Measurements from ENCODE around the gene TEX36. TPM values are rescaled to one million over a fixed set of nuclear protein-coding genes. Genes with fewer than 3 reads are reported as not detected.
A peak's percentile ranks its signal among the peaks of the same experiment; 100 is the strongest.
"Not testable (repeated sequence)": the region's sequence is repeated elsewhere in the genome, so short reads cannot be mapped to it uniquely, and the experiment has no call there.

The TEX36 gene
- total and polyA plus RNA-seq, 4 donors, result 0.40 to 0.77 TPM; not detected in 2

DNA sequence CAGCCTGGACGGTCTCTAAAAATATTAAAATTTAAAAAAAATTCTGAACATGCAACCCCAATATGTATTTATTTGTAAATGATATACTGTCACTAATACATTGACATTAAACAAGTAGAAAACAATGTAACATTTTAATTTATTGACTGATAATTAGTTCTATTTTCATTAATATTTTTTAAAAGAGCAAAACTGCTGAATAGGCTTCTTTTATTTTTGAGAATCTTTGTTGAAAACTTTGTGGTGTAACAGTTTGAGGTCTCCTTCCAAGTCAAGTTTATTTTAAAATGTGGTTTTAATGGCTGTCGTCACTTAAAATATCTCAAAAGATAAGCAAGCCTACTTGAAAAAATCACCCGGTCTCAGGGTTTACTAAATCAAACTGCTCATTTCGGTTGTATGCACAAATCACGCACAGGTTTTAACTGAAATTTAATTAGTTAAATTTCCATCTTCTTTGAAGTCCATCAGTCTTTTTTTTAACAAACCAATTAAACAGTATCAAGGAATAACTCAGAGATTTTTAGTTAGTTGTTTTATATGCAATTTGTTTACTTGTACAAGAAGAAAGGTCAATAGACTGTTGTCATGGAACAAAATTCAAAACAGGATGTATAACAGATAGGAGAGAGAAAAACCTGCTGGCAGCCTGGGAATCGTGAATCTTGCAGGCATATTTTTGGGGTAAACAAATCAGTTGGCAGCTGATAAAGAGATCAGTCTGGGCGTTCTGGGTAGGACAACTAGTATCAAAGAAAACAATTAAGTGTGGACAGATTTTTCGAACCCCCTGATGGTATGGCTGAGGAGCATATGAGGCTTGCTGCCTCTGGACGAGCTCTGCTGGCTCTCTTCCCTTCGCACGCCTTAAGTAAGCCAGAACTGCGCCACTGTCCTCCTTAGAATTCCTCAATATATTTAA is 26.9 kb upstream of the TEX36 start:
- no peaks in the 10 kb centered on the region for H3K27me3 ChIP-seq (ENCODE audit: control insufficient read depth, insufficient read depth, low read length)
- DNase-seq (ENCODE audit: low read depth in 4 of 6, low spot score in 6 of 6), result peak in 1 of 6 donors; percentile 59
- H3K9me3 ChIP-seq (ENCODE audit: control insufficient read depth, insufficient read depth, low read length), result no peaks in the 10 kb centered on the region
- H3K4me1 ChIP-seq (ENCODE audit: control insufficient read depth, insufficient read depth, low read length), result no peaks in the 10 kb centered on the region
- no peak overlapping the region for H3K4me3 ChIP-seq (ENCODE audit: low read depth, low read length)
- 49% methylated on average over 4 of the region's 12 CpGs for WGBS (ENCODE audit: insufficient coverage)
- no peak overlapping the region for H3K27ac ChIP-seq (ENCODE audit: low read depth, low read length)
- H3K36me3 ChIP-seq (ENCODE audit: control insufficient read depth, insufficient read depth, low read length), result no peaks in the 10 kb centered on the region

- no peaks in the 10 kb centered on the region for H3K9me3 ChIP-seq (ENCODE audit: control insufficient read depth, insufficient read depth, low read length)
- no peaks in the 10 kb centered on the region for H3K4me1 ChIP-seq (ENCODE audit: control insufficient read depth, insufficient read depth, low read length)
- H3K4me3 ChIP-seq (ENCODE audit: low read depth, low read length), result no peak overlapping the region
- H3K27me3 ChIP-seq (ENCODE audit: control insufficient read depth, insufficient read depth, low read length), result no peaks in the 10 kb centered on the region
- H3K36me3 ChIP-seq (ENCODE audit: control insufficient read depth, insufficient read depth, low read length), result no peaks in the 10 kb centered on the region
- DNase-seq (ENCODE audit: low read depth in 4 of 6, low spot score in 6 of 6), result no peak
- no peak overlapping the region for H3K27ac ChIP-seq (ENCODE audit: low read depth, low read length)
- 80% methylated on average over 1 of the region's 5 CpGs for WGBS (ENCODE audit: insufficient coverage)
Observed at GRCh38 chr10:125708971-125709503, 26.1 kb upstream of the TEX36 start.

DNA sequence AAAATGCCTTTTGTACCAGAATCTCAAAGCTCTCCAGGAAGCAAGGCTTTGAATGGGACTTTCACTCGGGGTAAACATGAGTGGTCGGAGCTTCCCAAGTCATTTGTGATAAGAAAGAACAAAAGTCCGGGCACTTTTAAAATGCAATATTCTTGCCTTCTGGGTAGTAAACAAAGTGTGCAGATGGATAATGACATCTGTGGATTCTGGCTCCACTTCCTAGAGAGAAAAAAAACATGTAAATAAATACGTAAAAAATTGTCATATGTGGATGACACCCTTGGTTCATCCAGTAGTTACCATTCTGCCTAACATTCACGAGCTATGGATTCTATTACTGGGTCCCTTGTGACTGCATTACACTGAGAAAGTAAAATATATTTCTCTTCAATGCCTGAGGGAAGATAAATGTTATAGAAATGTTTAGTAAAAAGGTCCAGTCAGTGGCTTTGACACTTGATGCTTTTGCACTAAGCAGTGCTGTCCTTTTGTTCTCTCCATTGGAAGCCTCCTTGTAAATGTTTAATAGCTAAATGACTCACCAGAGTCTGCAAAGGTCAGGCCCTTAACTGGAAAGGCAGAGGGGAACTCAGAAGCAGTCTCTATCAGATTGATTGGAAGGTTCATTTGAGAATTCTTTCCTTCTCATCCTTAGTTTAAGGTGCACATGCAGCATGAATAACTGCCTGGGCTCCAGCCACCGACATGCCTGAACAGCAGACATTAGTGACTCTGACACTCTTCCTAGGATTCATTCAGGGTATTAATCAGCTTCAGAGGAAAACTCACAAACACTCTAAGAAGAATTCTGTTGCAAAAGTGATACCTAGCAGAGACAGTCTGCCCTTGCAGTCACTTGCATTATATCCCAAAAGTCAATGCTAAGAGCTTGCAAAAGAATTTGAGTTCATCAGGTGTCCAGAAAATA is 24.8 kb upstream of the TEX36 start:
- Histone ChIP-seq H3K4me3 (ENCODE audit: low read depth, low read length) (no peak overlapping the region), H3K27me3 (ENCODE audit: control insufficient read depth, insufficient read depth, low read length) (no peaks in the 10 kb centered on the region), H3K4me1 (ENCODE audit: control insufficient read depth, insufficient read depth, low read length) (no peaks in the 10 kb centered on the region), H3K9me3 (ENCODE audit: control insufficient read depth, insufficient read depth, low read length) (no peaks in the 10 kb centered on the region), H3K27ac (ENCODE audit: low read depth, low read length) (no peak overlapping the region), H3K36me3 (ENCODE audit: control insufficient read depth, insufficient read depth, low read length) (no peaks in the 10 kb centered on the region)
- DNase-seq (ENCODE audit: low read depth in 4 of 6, low spot score in 6 of 6), result peak in 1 of 6 donors; percentile 74
- 45% methylated on average over 4 of the region's 6 CpGs for WGBS (ENCODE audit: insufficient coverage)

- Histone ChIP-seq H3K27ac (ENCODE audit: low read depth, low read length) (no peak overlapping the region), H3K4me1 (ENCODE audit: control insufficient read depth, insufficient read depth, low read length) (no peaks in the 10 kb centered on the region), H3K36me3 (ENCODE audit: control insufficient read depth, insufficient read depth, low read length) (no peaks in the 10 kb centered on the region), H3K4me3 (ENCODE audit: low read depth, low read length) (no peak overlapping the region), H3K27me3 (ENCODE audit: control insufficient read depth, insufficient read depth, low read length) (no peaks in the 10 kb centered on the region), H3K9me3 (ENCODE audit: control insufficient read depth, insufficient read depth, low read length) (no peaks in the 10 kb centered on the region)
- no CpG with 5 or more reads among the region's 3 CpGs for WGBS (ENCODE audit: insufficient coverage)
- peak in 2 of 6 donors; percentile 44 to 76 for DNase-seq (ENCODE audit: low read depth in 4 of 6, low spot score in 6 of 6)
Observed at GRCh38 chr10:125700355-125700911, 17.5 kb upstream of the TEX36 start.

- 73% methylated on average over 3 of the region's 6 CpGs for WGBS (ENCODE audit: insufficient coverage)
Observed at GRCh38 chr10:125699562-125700143, 16.7 kb upstream of the TEX36 start.

DNA sequence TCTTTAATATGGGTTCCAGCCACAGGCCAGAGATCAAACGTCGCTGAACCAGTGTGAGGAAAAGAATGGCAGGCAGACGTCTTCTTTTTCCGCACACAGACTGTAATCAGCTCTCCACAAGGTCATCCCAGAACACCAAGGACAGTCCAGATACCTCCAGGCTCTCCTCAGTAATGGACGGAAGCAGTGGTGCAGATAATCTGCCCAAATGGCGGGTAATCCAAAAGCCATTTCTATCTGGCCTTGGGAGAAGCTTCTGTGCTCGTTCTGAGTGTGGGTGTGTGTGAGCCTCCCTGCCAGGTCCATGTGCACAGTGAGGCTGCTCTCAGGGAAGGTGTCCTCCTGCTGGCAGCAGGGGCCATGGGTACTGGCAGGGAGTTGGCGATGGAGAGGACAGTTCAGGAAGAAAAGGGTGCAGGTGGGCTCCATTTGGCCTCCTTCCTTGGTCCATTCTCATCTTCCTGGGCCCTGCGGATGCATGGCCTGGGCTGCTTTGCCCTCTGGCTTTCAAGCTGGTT is 15.6 kb upstream of the TEX36 start:
- 77% methylated on average over 6 of the region's 9 CpGs for WGBS (ENCODE audit: insufficient coverage)
- H3K27me3 ChIP-seq (ENCODE audit: control insufficient read depth, insufficient read depth, low read length), result no peaks in the 10 kb centered on the region
- no peaks in the 10 kb centered on the region for H3K36me3 ChIP-seq (ENCODE audit: control insufficient read depth, insufficient read depth, low read length)
- no peaks in the 10 kb centered on the region for H3K9me3 ChIP-seq (ENCODE audit: control insufficient read depth, insufficient read depth, low read length)
- no peak for DNase-seq (ENCODE audit: low read depth in 4 of 6, low spot score in 6 of 6)
- H3K4me1 ChIP-seq (ENCODE audit: control insufficient read depth, insufficient read depth, low read length), result no peaks in the 10 kb centered on the region
- no peak overlapping the region for H3K4me3 ChIP-seq (ENCODE audit: low read depth, low read length)
- no peak overlapping the region for H3K27ac ChIP-seq (ENCODE audit: low read depth, low read length)

More at GRCh38 chr10:125699562-125700143, 16.7 kb upstream of the TEX36 start:
- Histone ChIP-seq H3K36me3 (ENCODE audit: control insufficient read depth, insufficient read depth, low read length) (no peaks in the 10 kb centered on the region), H3K4me3 (ENCODE audit: low read depth, low read length) (no peak overlapping the region), H3K27me3 (ENCODE audit: control insufficient read depth, insufficient read depth, low read length) (no peaks in the 10 kb centered on the region), H3K27ac (ENCODE audit: low read depth, low read length) (no peak overlapping the region), H3K4me1 (ENCODE audit: control insufficient read depth, insufficient read depth, low read length) (no peaks in the 10 kb centered on the region), H3K9me3 (ENCODE audit: control insufficient read depth, insufficient read depth, low read length) (no peaks in the 10 kb centered on the region)
- no peak for DNase-seq (ENCODE audit: low read depth in 4 of 6, low spot score in 6 of 6)

- not testable (repeated sequence) for DNase-seq (ENCODE audit: low read depth in 4 of 6, low spot score in 6 of 6); H3K4me3 ChIP-seq (ENCODE audit: low read depth, low read length); H3K9me3 ChIP-seq (ENCODE audit: control insufficient read depth, insufficient read depth, low read length); H3K36me3 ChIP-seq (ENCODE audit: control insufficient read depth, insufficient read depth, low read length); H3K4me1 ChIP-seq (ENCODE audit: control insufficient read depth, insufficient read depth, low read length); H3K27ac ChIP-seq (ENCODE audit: low read depth, low read length); H3K27me3 ChIP-seq (ENCODE audit: control insufficient read depth, insufficient read depth, low read length)
- 97% methylated on average over 6 of the region's 6 CpGs for WGBS (ENCODE audit: insufficient coverage)
Observed at GRCh38 chr10:125696884-125697283, 13.9 kb upstream of the TEX36 start.

GRCh38 chr10:125694883-125695282 is 11.9 kb upstream of the TEX36 start:
- Histone ChIP-seq H3K4me3 (ENCODE audit: low read depth, low read length) (no peak overlapping the region), H3K27me3 (ENCODE audit: control insufficient read depth, insufficient read depth, low read length) (no peaks in the 10 kb centered on the region), H3K27ac (ENCODE audit: low read depth, low read length) (no peak overlapping the region), H3K36me3 (ENCODE audit: control insufficient read depth, insufficient read depth, low read length) (no peaks in the 10 kb centered on the region), H3K4me1 (ENCODE audit: control insufficient read depth, insufficient read depth, low read length) (no peaks in the 10 kb centered on the region), H3K9me3 (ENCODE audit: control insufficient read depth, insufficient read depth, low read length) (no peaks in the 10 kb centered on the region)
- no CpG with 5 or more reads among the region's 1 CpG for WGBS (ENCODE audit: insufficient coverage)
- no peak for DNase-seq (ENCODE audit: low read depth in 4 of 6, low spot score in 6 of 6)

- DNase-seq (ENCODE audit: low read depth in 4 of 6, low spot score in 6 of 6), result peak in 1 of 6 donors; percentile 26
- Histone ChIP-seq H3K9me3 (ENCODE audit: control insufficient read depth, insufficient read depth, low read length) (no peaks in the 10 kb centered on the region), H3K4me3 (ENCODE audit: low read depth, low read length) (no peak overlapping the region), H3K27ac (ENCODE audit: low read depth, low read length) (no peak overlapping the region), H3K27me3 (ENCODE audit: control insufficient read depth, insufficient read depth, low read length) (no peaks in the 10 kb centered on the region), H3K4me1 (ENCODE audit: control insufficient read depth, insufficient read depth, low read length) (no peaks in the 10 kb centered on the region), H3K36me3 (ENCODE audit: control insufficient read depth, insufficient read depth, low read length) (no peaks in the 10 kb centered on the region)
- WGBS (ENCODE audit: insufficient coverage), result 83% methylated on average over 2 of the region's 2 CpGs
Observed at GRCh38 chr10:125693524-125693847, 10.5 kb upstream of the TEX36 start.
